ENCODE results near the gene CER1. TPM values are rescaled to one million over a fixed set of nuclear protein-coding genes. Genes with fewer than 3 reads are reported as not detected.

Gene CER1
- total RNA-seq, 1 experiment from 2014 or later = not detected

Other genes starting within 250 kb of the CER1 start
- 4.2 and 5.3 TPM in 2 replicates for gene ZDHHC21, start 29.3 kb downstream of the CER1 start, total RNA-seq (2014; rRNA removed)
- 0.75 TPM in 1 of 2 replicates, not detected in the other for gene FREM1, start 187.7 kb upstream of the CER1 start, total RNA-seq (2014; rRNA removed)

Data from LHCN-M2 (cell line).